HG02623 (cell line): ENCODE results near the gene RFX2.
"Not testable (repeated sequence)": the region's sequence is repeated elsewhere in the genome, so short reads cannot be mapped to it uniquely, and the experiment has no call there.

Experiments used
- ATAC-seq: cut with Tn5 transposase; IDR thresholded peaks from one replicate; pipeline ENCODE4 v1.9.1; 2021; ENCODE audit warnings: moderate library complexity; ENCODE audit not compliant: unreplicated experiment

RFX2 gene

GRCh38 chr19:6110360-6110977, at the start of gene RFX2:
TSS of gene RFX2 (minus strand) at chr19:6110500. CDS start at chr19:6047496, 63,004 bp downstream.
- ATAC-seq, result peak; percentile 90

GRCh38 chr19:6156033-6156432, 45.7 kb upstream of the RFX2 start:
- ATAC-seq, result no peak

GRCh38 chr19:6150289-6150688, 40.0 kb upstream of the RFX2 start:
- ATAC-seq, result no peak

GRCh38 chr19:6141217-6141616, 30.9 kb upstream of the RFX2 start:
- ATAC-seq, result no peak

- no peak for ATAC-seq
These were observed 28.2 kb upstream of the RFX2 start for GRCh38 chr19:6138511-6138910.

GRCh38 chr19:6138066-6138465, 27.8 kb upstream of the RFX2 start:
- ATAC-seq, result no peak

- no peak for ATAC-seq
These were observed 22.9 kb upstream of the RFX2 start for GRCh38 chr19:6133231-6133630.

GRCh38 chr19:6132482-6132881, 22.2 kb upstream of the RFX2 start:
- ATAC-seq, result no peak

GRCh38 chr19:6127716-6128335, 17.5 kb upstream of the RFX2 start:
- ATAC-seq, result no peak

- ATAC-seq, result no peak
These were observed 16.2 kb upstream of the RFX2 start for GRCh38 chr19:6126335-6126974.

- ATAC-seq, result no peak
These were observed 15.3 kb upstream of the RFX2 start for GRCh38 chr19:6125571-6125989.

- no peak for ATAC-seq
These were observed 8.7 kb upstream of the RFX2 start for GRCh38 chr19:6119031-6119430.

- ATAC-seq, result no peak
These were observed 7.7 kb upstream of the RFX2 start for GRCh38 chr19:6118043-6118442.

- ATAC-seq, result no peak
These were observed 7.2 kb upstream of the RFX2 start for GRCh38 chr19:6117534-6117933.

GRCh38 chr19:6116749-6117430, 6.6 kb upstream of the RFX2 start:
- no peak for ATAC-seq

- no peak for ATAC-seq
These were observed 5.7 kb upstream of the RFX2 start for GRCh38 chr19:6115992-6116391.

GRCh38 chr19:6113616-6114188, 3.4 kb upstream of the RFX2 start:
- no peak for ATAC-seq

- no peak for ATAC-seq
These were observed 353 bp downstream of the RFX2 start for GRCh38 chr19:6109947-6110346.

GRCh38 chr19:6108721-6109633, 1.3 kb downstream of the RFX2 start:
- ATAC-seq, result no peak

- ATAC-seq, result not testable (repeated sequence)
These were observed 3.5 kb downstream of the RFX2 start for GRCh38 chr19:6106643-6107294.
